Stimulated activated CD4-positive, alpha-beta T cell treated with anti-CD3 and anti-CD28 coated beads, Interleukin-1b, Interleukin-23, amount 100 ng/mL, for 1 hour (primary cell): ENCODE data around the gene PIGQ.

Source experiments
- DNase-seq, 2 donors: peaks; one replicate each; pipeline ENCODE4 v3.0.0-alpha.2; 2020; ENCODE audit warnings: low read depth in 2 of 2

PIGQ gene

DNA sequence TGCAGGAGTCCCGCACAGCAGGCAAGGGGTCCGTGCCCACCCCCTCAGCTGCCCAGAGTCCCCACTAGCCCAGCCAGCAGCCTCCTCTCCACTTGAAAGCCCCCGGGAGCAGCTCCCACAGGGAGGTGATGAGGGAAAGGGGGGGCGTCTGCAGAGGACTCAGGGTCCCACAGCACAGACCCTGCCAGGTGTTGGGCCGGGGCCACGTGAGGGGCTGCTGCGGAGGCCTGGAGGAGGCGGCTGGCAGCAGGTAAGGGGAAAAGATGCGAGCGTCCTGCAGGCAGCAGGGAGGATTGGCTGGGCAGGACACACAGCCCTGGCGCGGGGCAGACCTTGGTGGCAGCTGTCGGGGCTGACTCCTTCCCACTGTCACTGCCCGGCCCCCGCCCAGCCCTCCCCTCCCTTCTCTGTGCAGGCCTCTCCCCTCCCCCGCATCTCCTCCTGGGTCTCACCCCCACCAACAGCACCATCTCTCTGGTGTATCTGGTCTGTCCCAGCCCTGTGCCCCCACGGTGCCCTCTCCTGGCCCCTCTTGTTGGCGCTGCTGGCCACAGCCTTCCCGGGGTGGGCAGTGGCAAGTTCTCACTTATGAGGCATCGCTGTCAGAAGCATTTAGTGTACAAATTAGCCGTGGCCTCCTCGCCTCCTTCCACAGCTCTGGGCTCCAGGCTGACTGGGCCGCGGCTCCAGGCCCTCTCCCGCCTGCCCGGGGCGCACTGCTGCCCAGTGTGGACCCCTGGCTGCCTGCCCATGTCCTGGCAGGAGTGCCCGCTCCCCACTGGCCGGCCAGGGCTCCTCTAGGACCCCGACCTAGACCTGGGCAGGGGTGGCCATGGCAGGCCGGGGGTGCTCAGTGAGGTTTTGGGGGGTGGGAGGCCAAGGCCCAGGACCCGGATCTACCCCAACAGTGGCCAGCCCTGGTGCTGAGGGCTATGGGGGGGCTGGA, 14.0 kb upstream of the PIGQ start:
- no peak for DNase-seq

DNA sequence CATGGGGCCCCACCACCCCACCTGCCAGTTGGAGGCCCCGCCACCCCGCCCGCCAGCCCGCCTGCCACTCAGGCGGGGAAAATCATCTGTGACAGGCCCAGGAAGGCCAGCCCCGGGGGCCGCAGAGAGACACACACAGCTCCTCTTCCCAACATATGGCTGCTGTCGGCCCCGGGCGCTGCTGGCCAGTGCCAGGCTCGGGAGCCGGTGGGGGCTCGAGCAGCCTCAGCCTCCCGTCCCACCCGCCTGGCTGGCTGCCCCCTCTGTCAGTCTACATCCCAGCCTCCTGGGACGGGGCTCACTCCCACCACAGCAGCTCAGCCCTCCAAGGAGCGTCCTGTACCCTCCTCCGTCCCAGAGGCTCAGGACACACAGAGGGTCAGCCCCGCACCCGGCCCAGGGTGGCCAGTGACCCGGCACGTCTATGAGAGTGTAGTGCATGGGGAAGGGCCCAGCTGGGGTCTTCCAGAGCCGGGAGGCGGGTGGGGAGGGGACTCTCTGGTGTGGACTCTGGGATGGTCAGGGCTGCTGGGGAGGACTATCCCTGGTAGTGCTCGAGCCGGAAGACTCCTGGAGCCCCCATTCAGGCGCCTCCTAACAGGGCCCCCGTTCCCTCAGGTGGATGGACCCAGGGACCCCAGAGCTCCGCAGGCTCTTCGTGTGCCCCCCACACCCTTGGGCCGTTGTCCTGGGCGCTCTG, 13.1 kb upstream of the PIGQ start:
- DNase-seq, result no peak

DNA sequence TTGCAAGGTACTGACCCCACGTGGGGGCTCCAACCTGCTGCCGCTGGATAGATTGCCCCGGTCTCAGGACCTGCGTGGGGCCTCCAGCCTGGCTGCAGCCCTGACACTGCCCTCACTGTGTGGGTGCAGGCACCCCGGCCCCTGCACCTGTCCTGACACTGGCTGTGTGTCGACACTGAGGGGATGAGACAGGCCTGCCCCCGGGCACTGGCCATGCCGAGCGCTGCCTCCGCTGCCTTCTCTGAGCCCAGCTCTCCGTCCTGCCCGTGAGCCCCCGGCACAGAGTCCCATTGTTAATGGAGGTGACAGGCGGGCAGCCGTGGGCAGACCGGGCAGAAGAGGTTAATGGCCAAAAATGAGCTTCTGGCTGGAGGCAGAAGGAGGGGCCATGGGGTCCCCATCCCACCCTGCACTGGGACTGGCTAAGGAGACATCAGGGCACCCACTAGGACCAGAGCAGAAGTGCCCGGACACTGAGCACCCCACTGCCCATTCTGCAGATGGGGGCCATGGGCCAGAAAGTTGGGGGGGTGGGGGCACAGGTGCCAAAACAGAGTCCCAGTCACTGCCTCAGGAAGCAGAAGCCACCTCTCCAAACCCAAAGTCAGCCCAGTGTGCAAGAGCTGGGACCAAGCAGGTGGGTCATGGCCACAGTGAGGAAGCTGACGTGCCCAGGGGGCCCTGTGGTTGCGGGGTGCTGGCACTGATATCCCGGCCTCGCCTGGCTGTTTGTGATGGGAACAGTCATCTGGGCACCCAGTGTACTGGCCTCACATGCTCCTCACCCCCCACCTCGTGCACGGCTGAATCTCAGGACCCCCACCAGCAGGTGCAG, 12.1 kb upstream of the PIGQ start:
- no peak for DNase-seq

DNA sequence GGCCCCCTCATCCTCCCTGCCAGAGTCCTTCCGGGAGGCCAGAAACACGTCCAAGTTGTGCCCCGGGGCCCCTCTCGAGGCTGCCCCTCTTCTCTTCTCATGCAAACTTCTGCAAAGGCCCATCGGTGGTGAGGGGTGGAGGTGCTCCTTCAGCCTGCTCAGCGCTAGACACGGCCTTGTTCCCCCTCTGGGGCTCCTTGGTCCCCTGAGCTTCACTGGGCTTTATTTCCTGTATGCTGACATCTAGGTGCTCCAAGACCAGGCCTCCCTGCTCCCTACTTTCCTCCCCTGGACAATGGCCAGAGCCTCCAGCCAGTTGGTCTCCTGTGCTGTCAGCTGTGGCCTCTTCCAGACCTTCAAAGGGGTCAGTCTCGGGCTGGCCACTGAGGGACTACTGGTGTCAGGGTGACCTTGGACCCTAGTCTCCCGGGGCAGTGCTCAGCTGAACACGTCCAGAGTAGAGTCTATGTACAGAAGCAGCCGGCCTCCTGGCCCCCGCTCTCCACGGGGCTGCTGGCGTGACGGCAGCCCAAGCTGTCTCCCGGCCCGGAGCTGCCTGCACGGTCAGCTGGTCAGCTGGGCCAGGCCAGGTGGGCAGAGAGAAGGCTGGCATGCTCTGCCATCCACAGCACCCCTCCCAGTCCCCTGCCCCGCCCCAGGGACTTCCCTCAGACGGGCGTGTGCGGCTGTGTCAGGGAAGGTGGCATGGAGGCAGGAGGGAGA, 11.3 kb upstream of the PIGQ start:
- no peak for DNase-seq

DNA sequence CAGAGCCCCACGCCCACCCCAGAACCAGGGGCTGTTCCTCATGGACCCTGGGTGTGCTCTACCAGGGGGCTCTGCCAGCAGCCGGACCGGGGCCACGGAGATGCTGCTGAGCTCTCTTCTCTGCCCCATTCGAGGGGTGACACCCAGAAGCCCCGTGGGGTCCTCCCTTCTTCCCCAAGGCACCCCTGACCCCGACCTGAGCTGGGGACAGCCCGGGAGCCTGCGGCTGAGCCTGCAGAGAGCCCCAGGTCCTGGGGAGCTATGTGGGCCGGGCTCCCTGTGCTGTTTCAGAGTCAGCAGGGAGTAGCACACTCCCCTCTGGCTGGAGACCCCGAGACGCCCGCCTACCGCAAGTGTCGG, 10.8 kb upstream of the PIGQ start:
- no peak for DNase-seq

DNA sequence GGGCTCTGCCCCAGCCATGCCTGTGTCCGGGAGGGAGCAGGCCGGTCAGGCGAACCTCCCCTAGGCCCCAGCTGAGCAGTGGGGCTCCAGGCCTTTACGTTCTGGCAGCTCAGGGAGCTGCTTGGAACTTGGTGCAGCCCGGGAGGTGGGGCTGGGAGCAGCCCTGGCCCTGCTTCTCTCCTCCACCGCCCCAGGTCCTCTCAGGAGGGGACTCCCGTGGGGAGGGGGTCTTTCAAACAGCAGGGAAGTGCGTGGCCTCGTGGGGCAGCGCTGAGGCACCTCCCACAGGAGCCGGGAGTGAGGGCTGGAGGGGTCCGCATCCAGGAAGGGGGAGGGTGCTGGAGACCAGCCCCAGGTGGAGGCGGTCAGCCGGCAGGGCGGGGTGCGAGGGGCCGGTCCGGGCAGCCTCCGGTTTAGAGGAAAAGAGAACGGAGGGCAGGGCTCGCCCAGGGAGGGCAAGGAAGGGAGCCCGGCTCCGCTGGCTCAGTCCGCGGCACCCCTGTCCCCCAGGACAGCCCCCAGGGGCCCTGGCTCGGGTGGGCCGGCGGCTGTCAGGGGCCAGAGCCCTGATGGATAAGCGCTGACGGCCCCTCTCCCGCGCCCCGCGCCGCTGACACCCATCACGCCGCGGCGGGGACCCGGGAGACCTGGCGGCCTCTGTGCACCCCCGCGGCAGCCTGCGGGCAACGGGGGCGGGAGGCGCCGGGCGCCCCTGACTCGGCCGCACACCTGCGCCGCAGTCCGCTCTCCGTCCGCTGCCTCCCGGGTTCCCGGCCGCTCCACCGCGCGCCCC, 10.2 kb upstream of the PIGQ start:
- DNase-seq, result no peak

DNA sequence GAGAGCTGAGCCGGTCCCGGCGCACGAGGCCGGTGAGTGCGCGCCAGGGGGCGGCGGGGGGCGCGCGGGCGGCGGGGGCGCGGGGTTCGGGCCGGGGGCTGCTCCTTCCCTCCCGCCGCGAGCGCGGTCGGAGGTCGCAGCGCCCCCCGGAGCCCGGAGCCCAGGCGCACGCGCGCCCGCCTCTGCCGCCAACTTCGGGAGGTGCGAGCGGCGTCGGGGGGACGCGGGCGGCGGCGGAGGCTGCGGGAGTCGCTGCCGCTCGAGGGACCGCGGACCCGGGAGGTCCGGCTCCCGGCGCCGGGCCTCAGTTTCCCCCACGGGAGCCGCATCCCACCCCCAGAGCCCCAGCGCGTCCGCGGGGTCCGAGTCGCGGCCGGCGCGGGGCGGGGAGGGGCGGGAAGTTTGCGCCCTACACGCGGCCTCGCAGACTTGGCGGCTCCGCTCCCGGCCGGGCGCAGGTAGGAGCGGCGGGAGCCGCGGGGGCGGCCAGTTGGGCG, 9.5 kb upstream of the PIGQ start, which contains the start of gene PRR35:
Gene PRR35 (plus strand): TSS at position 191 of the 497 bp plus-strand sequence. CDS start 2,901 bp downstream, outside the sequence.
- no peak for DNase-seq

DNA sequence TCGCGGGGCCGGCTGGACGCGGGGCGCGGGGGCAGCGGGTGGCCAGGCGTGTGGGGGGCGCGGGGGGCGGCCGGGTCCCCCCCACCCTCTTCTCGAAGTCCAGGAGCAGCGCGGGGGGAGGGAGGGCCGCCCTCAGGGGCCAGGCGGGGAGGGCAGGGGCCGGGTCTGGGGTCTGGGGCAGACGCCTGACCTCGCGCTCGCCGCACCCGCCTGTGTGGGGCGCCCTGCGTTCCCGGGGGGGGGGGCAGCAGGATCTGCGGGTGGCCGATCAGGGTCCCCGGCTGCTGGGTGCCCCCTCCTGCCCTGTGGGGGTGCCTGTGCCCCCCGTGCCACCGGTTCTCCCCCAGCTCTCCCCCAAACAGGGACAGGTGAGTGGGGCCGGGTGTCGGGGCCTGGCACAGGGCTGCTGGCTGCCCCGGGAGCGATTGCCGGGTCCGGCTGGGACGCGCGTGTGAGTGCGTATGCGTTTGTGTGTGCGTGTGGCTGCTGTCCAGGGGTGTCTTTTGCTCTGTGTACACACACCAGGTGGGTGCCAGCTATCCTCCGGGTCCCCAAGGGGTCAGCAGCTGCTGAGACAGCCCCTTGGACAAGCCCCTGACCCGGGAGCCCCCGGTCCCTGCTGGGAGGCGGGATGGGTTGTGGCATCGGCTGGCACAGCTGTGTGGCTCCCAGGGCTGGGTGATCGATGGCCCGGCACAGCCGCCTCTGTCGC, 8.9 kb upstream of the PIGQ start:
- no peak for DNase-seq

DNA sequence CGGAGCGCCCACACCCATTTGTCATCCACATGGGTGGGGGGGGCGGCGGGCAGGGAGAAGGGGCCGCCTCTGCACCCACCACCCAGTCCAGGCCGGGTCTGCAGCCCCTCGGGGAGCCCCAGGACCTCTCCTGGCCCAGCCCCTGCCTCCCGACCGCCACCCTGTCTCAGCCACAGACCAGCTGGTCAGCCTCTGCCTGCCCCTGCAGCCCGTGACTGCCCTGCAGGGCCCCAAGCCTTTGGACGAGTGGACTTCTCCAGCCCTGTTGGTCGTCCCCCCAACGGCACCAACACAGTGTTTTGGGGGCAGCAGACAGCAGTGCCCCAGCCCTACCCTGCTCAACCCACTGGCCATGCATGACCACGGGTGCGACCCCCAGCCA, 8.4 kb upstream of the PIGQ start:
- no peak for DNase-seq

DNA sequence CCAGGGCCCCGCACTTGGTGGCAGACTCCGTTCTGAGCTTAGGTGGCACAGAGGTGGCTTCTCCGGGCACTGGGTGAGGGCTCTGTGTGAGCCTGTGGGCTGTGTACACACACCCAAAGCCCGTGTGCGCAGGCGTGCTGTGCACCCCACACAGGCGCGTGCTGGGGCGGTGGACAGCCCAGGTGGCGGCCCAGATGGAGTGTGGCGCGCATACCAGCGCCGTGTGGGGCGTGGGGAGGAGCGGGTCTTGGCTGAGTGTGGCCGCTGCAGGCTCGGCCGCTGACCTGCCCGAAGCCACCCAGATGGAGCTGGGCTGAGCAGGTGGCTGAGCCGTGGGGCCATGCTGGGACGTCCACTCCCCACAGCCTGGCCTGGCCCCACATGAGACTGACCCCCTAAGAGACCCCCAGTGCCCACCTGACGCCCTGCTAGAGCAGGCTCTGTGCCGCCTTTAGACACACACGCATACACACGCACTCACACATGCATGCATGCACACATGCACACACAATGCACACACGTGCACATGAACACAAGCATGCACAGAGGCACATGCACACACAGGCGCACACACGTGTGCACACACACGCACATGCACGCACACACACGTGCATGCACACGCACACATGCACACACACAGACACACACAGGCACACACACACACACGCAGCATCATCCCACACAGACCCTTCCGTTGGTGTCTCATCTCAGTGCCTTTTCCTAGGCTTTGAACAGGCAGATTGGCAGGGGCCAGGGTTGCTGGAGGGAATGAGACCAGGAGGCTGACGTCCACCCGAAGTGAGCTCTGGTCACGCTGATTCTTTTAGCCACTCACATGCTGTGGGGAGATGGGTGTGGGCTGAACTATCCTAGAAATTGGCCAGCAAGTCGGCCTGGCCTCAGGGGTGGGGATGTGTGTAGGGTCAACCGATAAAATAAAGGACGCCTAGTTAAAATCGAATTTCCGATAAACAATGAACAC, 7.5 kb upstream of the PIGQ start:
- DNase-seq, result no peak

DNA sequence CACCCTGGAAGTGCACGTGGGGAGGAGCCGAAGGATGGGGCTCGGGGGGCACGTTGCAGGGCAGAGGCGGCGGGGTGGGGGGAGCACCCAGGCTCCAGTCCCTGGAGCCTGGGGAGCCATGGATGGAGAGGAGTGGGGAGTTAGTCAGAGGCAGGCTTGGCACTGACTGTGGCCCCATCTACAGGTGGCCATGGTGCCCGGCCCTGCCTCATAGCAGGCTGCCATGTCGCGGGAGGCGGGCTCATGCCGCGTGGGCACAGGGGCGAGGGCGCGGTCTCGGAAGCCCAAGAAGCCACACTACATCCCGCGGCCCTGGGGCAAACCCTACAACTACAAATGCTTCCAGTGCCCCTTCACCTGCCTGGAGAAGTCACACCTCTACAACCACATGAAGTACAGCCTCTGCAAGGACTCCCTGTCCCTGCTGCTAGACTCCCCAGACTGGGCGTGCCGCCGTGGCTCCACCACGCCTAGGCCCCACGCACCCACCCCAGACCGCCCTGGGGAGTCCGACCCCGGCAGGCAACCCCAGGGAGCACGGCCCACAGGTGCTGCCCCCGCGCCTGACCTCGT, 6.6 kb upstream of the PIGQ start:
- DNase-seq, result no peak

DNA sequence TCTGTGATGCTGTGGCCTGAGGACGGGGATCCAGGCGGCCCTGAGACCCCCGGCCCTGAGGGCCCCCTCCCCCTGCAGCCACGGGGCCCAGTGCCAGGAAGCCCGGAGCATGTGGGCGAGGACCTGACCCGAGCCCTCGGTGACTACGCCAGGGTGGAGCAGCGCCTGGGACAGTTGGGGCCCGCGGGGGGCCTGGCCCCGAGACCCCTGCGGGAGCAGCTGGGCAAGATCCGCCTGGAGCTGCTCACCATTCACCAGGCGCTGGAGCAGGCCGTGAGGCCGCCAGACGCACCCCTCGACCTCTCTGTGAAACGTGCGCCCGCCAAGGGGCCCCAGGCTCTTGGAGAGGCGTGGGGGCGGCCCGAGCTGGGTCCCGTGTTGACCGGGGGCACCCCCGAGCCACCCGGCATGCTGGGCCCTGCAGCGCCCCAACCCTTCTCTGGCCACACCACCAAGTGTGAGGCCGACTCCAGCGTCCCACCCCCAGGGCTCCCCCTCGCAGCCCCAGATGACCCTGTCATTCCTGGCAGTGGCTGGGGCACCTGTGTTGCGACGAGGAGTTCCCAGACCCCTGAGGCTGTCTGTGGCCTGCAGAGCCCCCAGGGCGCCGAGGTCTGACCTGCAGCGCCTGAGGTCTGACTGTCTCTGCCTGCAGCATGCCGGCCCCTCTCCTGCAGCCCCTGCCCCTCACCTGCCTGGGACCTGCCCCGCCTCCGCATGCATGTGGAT, 4.9 kb upstream of the PIGQ start:
- no peak for DNase-seq

DNA sequence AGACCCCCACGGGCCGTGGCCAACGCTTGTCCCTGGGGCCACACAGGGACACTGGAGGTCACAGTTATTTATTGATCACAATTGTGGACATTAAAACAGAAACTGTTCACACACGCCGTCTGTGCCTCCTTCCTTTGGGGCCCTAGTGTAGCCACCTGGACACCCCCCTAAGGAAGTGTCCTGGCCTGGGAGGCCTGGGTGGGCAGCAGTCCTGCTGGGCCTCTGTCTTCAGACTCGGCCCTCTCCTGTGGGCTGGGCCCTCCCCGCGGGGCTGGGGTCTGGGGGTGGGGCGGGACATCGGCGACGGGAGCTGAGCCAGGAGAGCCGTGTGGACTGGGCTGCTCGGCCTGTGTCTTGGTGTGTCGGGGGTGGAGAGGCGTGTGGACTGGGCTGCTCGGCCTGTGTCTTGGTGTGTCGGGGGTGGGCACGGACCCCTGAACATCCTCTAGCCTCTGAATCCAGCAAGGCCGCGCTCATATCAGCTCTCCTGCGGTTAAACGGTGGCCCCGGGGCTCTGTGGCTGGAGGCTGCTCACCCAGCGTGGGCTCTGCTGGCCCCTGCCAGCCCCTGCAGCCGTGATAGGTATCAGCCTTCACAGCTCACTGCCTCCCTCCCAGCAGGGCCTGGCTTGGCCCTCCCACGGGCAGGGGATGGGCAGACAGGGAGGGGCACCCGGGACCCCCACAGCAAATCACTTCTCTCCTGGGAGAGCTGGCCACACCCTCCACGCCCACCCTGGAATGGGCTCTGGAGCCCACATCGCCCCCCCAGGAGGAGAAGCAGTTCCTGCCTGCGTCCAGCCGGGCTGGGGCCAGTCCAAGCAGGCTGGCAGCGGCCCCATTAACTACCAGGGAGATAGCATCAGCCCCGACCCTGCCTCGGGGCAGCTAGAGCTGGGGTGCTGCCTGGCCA, 4.1 kb upstream of the PIGQ start:
- no peak for DNase-seq

DNA sequence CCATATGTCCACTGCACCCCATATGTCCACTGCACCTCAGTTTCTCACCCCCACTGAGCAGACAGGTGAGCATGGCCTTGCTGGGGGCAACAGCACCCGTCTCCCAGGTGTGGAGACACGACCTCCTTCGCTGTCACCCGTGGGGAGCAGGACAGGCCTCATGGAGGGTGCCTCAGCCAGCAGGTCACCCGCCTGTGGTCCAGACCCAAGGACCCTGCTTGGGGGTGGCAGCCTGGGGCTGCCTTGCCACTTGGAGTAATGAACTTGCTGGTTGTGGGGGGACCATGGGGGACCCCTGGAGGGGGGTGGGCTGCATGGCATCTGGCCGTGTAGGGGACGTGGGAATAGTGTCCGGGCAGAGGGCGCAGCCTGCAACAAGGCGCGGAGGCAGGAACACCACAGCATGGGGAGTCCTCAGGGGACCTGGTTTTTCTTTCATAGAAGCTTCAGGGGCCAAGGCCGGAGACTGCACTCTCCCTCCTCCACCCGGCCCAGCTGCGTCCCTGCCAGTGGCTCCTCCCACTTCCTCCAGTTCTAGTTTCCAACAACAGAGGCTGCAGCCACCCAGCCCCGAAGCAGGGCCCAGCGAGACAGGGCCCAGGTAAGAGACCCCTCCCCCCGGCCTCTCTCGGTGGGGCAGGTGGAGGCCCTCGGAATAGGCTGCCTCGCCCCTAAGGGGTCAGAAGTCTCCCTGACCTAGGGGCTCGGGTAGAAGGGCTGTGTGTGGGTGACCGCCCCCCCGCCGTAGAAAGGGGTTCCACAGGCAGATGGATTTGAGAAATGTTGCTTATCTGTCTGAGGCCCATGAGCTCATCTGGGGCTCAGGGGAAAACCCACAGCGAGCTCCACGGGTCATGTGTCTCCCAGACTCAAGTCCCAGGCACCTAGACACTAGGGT, 3.0 kb upstream of the PIGQ start, which contains the start of gene NHLRC4:
Gene NHLRC4 (plus strand): TSS at position 531 of the 898 bp plus-strand sequence. CDS start 1,043 bp downstream, outside the sequence.
- peak in 1 of 2 donors; percentile 9 for DNase-seq
